GM10248 (cell line): ENCODE results near the gene THBS4.

ENCODE experiments used
- CTCF ChIA-PET: fragments of 300-600 bp; sonication (Branson Sonifier 250); formaldehyde crosslinking; extraction: SDS; loops from one replicate; lab custom pipeline; 2021; ENCODE audit warnings: antibody characterized with exemption; lab: Yijun Ruan, JAX
- POLR2A ChIA-PET: fragments of 350-650 bp; sonication (Branson Sonifier 250); formaldehyde crosslinking; extraction: SDS; loops from one replicate; lab custom pipeline; 2020; ENCODE audit warnings: antibody characterized with exemption; lab: Yijun Ruan, JAX
- DNase-seq: peaks from one replicate; pipeline ENCODE4 v3.0.0; 2012; ENCODE audit errors: extremely low spot score
- TF ChIP-seq, protein P1 (sequence below): IDR thresholded peaks from 2 replicates; pipeline ENCODE4 v1.5.1; 2012; ENCODE audit warnings: mild to moderate bottlenecking, low read depth; ENCODE audit errors: extremely low read depth, missing control alignments, control extremely low read depth

The THBS4 gene

DNA sequence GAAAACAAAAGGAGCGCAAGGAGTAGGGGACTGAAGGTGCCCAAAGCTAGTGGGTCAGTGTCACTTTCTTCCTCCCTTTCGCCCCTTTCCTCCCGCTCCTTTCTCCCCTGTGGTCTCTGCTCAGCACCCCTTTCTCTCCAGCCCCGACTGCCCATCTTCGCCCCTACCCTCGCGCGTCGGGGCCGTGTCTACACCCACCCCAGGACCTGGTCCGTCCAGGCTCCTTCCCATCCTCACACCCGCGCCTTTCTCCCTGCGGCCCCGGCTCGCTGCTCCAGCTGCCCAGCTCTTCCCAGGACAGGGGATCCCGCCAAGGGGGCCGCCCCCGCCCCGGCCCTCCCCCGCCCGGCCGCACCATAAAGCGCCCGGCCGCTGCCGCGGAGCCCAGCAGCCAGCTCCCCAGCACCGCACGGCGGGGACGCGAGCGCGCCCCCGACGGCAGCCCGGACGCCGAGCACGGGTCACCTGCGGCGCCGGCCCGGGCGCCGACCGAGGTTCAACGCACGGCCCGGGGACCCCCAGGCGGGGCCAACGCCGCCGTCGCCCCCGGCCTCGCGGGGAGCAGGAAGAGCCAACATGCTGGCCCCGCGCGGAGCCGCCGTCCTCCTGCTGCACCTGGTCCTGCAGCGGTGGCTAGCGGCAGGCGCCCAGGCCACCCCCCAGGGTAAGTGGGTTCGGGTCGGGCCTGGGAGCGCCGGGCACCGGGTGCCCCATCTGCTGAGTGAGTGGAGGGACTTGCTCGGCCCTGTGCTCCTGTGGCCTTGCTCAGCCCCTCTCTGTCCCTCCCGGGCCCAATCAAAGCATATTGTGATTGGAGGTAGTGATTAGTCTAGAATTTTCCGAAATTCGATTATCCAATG lies at the start of gene THBS4:
Gene THBS4 (plus strand): TSS at position 387 of the 860 bp plus-strand sequence. CDS start 190 bp downstream, at position 577.
- ChIA-PET CTCF (interaction anchor here (0.8 kb wide), 1 partner anchor 446 kb away, joined by 3 read pairs; no protein-coding TSS in a partner anchor), POLR2A (no interaction called here)
- TF ChIP-seq, protein P1, sequence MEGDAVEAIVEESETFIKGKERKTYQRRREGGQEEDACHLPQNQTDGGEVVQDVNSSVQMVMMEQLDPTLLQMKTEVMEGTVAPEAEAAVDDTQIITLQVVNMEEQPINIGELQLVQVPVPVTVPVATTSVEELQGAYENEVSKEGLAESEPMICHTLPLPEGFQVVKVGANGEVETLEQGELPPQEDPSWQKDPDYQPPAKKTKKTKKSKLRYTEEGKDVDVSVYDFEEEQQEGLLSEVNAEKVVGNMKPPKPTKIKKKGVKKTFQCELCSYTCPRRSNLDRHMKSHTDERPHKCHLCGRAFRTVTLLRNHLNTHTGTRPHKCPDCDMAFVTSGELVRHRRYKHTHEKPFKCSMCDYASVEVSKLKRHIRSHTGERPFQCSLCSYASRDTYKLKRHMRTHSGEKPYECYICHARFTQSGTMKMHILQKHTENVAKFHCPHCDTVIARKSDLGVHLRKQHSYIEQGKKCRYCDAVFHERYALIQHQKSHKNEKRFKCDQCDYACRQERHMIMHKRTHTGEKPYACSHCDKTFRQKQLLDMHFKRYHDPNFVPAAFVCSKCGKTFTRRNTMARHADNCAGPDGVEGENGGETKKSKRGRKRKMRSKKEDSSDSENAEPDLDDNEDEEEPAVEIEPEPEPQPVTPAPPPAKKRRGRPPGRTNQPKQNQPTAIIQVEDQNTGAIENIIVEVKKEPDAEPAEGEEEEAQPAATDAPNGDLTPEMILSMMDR: no peak
- no peak for DNase-seq

DNA sequence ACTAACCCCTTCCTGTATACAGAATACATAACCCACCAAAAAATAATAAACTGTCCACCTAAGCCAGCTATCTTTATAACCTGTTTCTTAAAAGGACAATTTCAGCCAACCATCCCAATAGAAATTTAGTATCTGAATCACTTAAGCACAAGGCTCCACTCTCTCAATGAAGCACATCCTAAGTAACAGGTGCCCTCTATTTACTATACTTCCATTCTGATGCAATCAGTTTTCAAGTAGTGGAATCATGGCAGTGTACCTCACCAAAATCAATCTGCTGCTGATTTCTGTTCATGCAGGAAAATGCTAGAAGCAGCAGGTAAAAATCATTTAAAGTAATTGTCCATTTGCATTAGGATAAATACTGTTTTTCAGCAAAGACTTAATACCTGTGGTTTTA lies 48.9 kb upstream of the THBS4 start:
- ChIA-PET CTCF (interaction anchor here (1.1 to 1.3 kb wide), 2 partner anchors 10 to 26 kb away, joined by 3 read pairs; no protein-coding TSS in a partner anchor), POLR2A (no interaction called here)
- no peak for DNase-seq
- TF ChIP-seq, protein P1: no peak

DNA sequence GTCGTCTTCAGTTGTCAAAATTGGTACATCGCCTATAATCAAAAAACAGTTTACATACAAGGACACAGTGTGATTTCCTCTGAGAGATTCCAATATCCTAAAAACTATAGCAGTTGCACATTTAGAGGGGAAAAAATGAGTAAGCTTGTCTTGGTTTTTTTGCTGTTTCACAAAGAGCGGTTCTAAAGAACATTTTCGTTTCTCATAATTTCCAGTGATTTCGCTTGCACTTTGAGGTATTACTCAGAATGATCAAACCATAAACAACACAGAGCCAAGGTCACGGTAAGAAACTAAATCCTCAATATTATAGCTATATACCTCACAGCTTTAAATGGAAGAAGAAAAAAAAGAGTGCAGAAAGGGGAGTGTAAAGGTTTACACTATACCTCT lies 44.9 kb upstream of the THBS4 start:
- peak; percentile 51 for DNase-seq
- CTCF ChIA-PET: interaction anchor here (1.1 to 1.5 kb wide), 3 partner anchors 10 to 102 kb away, joined by 3 read pairs; no protein-coding TSS in a partner anchor
- TF ChIP-seq, protein P1: no peak
- POLR2A ChIA-PET: interaction anchor here (1.2 kb wide), 1 partner anchor 474 kb away, joined by 3 read pairs; no protein-coding TSS in a partner anchor

DNA sequence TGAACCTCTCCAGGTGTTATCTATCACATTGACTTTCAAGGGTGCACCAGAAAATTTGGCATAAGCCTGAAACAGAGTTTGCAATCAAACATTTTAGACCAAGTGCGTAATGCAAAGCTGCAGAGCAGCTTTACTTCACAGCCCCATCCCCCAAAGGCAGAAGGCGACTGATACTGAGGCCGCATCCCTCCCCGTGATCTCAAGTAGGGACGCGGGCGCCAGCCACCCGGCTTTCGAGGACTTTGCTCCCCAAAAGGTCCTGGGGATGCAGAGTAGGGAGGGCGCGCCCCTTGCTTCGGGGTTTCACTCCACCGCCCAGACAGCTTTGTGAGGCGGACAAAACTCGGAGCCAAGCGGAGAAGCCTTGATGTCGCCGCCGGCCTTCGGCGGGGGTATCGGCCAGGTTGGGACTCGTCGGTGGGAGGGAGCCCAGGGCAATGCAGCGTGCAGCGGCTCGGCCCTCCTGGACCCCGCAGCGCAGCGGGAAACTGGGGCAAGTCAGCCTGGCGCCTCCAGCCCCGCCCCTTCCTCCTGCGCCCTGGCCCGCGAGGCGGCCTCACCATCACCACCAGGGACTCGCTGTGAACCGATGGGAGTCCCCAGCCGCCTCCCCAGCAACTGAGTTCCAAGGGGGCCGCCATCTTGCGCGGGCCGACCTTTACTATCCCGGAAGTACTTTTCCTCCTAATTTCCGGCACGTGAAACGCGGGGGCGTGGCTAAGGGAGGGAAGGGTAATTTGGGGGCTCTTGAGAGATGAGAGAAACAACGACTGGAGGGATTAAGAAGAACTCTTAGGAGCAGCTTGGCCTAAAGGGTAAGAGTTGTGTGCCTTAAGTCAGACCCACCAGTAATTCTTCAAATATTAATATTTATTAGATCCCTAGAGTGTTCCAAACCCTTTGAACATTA lies 44.3 kb upstream of the THBS4 start, which contains the start of gene MTX3:
Gene MTX3 (minus strand): TSS at position 665 of the 910 bp plus-strand sequence. CDS start 24 bp downstream, at position 641.
- TF ChIP-seq, protein P1: no peak
- CTCF ChIA-PET: interaction anchor here (1.1 to 1.5 kb wide), 3 partner anchors 9 to 101 kb away, joined by 3 read pairs; no protein-coding TSS in a partner anchor
- peak; percentile 82 for DNase-seq
- POLR2A ChIA-PET: interaction anchor here (1.2 kb wide), 1 partner anchor 475 kb away, joined by 3 read pairs; no protein-coding TSS in a partner anchor

DNA sequence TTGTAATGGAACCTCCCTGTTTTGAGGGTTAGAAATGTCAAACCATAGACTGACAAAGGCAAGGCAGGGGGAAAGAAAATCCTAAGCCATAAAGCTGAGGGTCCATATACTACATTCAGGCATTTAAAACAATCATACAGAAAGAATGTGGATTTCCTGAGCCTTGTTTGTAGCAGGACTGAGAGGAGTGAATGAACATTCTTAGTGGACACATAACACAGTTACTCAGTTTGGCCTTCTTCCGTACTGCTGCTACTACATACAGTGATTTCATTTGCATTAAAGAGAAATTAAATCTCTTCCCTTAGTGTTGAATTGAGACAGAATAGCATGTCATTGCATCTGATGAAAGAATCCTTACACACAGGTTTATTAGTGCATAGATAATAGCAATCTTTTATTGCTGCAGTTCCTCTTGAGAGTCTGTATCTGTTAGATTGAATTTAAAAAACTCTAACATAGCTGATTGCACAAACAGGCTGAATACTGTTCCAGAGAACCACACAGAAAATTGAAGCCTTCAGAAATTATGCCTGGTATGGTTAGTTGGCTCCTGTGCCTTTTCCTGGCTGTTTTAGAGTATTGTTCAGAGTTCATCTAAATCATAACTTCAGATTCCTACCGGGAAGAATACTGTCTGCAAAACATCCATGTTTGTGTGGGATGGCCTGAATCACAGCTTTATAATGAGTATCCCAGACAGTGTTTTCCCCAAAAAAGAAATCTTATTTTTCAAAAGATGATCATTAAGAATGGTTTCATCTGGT lies 42.1 kb upstream of the THBS4 start:
- CTCF ChIA-PET: no interaction called here
- TF ChIP-seq, protein P1: no peak
- POLR2A ChIA-PET: no interaction called here
- DNase-seq: no peak
